B cell (primary cell): ENCODE data around the gene SERPINC1. TPM values are rescaled to one million over a fixed set of nuclear protein-coding genes. Genes with fewer than 3 reads are reported as not detected.

Experiments used
- ATAC-seq: fragments of 200-7000 bp; cut with Tn5 transposase; one replicate; pipeline ENCODE4 v1.10.0; 2021; ENCODE audit warnings: low read depth, mild to moderate bottlenecking, moderate number of reproducible peaks, moderate library complexity
- CTCF ChIA-PET: fragments of 350-600 bp; sonication (Branson Sonifier 250); formaldehyde crosslinking; loops from one replicate; lab custom pipeline; 2021; ENCODE audit warnings: antibody characterized with exemption, inconsistent platforms; lab: Charles Lee
- POLR2A ChIA-PET: fragments of 350-600 bp; sonication (Branson Sonifier 250); formaldehyde crosslinking; loops from one replicate; lab custom pipeline; 2021; ENCODE audit warnings: antibody characterized with exemption; lab: Charles Lee
- DNase-seq: peaks from one replicate; pipeline ENCODE4 v3.0.0; 2013
- H2AFZ ChIP-seq: 2 replicates; pipeline ENCODE4 v1.6.1; 2012; ENCODE audit warnings: mild to moderate bottlenecking, low read depth, low read length; ENCODE audit not compliant: insufficient read depth, poor library complexity, severe bottlenecking
- H3K27ac ChIP-seq, 2 donors: 1 replicate in 1 of 2; 2 replicates in 1 of 2; pipeline ENCODE4 v1.5.1; 2012 to 2013; ENCODE audit warnings: low read length in 2 of 2, mild to moderate bottlenecking in 2 of 2, moderate library complexity in 1 of 2
- H3K27me3 ChIP-seq, 4 experiments: fragments of 200-600 bp in 1 of 4; sonication (generic) in 1 of 4; replicated peaks in 1 of 4; 1 replicate in 2 of 4; 2 replicates in 2 of 4; pipeline versions ENCODE4 v1.6.1 to v1.7.0; 2013 to 2016; ENCODE audit warnings: low read length in 3 of 4, mild to moderate bottlenecking in 2 of 4, mixed read lengths in 1 of 4, moderate library complexity in 1 of 4; ENCODE audit not compliant: insufficient read depth in 4 of 4, control insufficient read depth in 3 of 4; ENCODE audit errors: control extremely low read depth in 1 of 4
- H3K36me3 ChIP-seq, 2 experiments: replicated peaks in 1 of 2; 1 replicate in 1 of 2; 2 replicates in 1 of 2; pipeline versions ENCODE4 v1.6.1 to v1.7.1; 2013; ENCODE audit warnings: low read length in 1 of 2; ENCODE audit not compliant: insufficient read depth in 2 of 2, control insufficient read depth in 1 of 2; ENCODE audit errors: control extremely low read depth in 1 of 2, extremely low read depth in 1 of 2
- H3K4me1 ChIP-seq, 2 donors: fragments of 200-600 bp in 1 of 2; sonication (generic) in 1 of 2; 1 replicate in 1 of 2; 2 replicates in 1 of 2; pipeline versions ENCODE4 v1.5.1 to v1.6.1; 2013 to 2017; ENCODE audit warnings: low read length in 2 of 2; ENCODE audit not compliant: control insufficient read depth in 2 of 2, insufficient read depth in 2 of 2
- H3K4me2 ChIP-seq: replicated peaks from 2 replicates; pipeline ENCODE3; 2012; ENCODE audit warnings: mild to moderate bottlenecking, low read depth, low read length; ENCODE audit not compliant: poor library complexity, severe bottlenecking
- H3K4me3 ChIP-seq, 5 experiments: fragments of 200-600 bp in 1 of 5; sonication (generic) in 1 of 5; 1 replicate in 3 of 5; 2 replicates in 2 of 5; pipeline versions ENCODE4 v1.5.1 to v1.7.0; 2011 to 2016; ENCODE audit warnings: low read length in 4 of 5, mild to moderate bottlenecking in 4 of 5, low read depth in 2 of 5, control low read depth in 1 of 5, moderate library complexity in 1 of 5; ENCODE audit not compliant: insufficient read depth in 1 of 5; ENCODE audit errors: control extremely low read depth in 1 of 5, extremely low read depth in 1 of 5
- H3K79me2 ChIP-seq: fragments of 200-600 bp; sonication (generic); one replicate; pipeline ENCODE4 v1.6.0; 2016; ENCODE audit warnings: low read length; ENCODE audit not compliant: control insufficient read depth, insufficient read depth
- H3K9ac ChIP-seq: fragments of 200-600 bp; sonication (generic); 2 replicates; pipeline ENCODE4 v1.6.1; 2017; ENCODE audit warnings: mild to moderate bottlenecking, low read length, moderate library complexity
- H3K9me3 ChIP-seq, 3 donors: one replicate each; pipeline versions ENCODE4 v1.6.1 to v1.7.1; 2013; ENCODE audit warnings: low read length in 2 of 3; ENCODE audit not compliant: control insufficient read depth in 2 of 3, insufficient read depth in 1 of 3; ENCODE audit errors: control extremely low read depth in 1 of 3
- H4K20me1 ChIP-seq: 2 replicates; pipeline ENCODE4 v1.6.0; 2012; ENCODE audit warnings: mild to moderate bottlenecking, low read length; ENCODE audit not compliant: insufficient read depth, control insufficient read depth, poor library complexity, severe bottlenecking
- H3K27ac Mint-ChIP-seq: one replicate; pipeline ENCODE4 v1.8.0; 2021; ENCODE audit warnings: mixed read lengths
- H3K27me3 Mint-ChIP-seq: one replicate; pipeline ENCODE4 v1.8.0; 2021; ENCODE audit warnings: mixed read lengths
- H3K4me1 Mint-ChIP-seq: one replicate; pipeline ENCODE4 v1.8.0; 2021; ENCODE audit warnings: mixed read lengths
- H3K4me3 Mint-ChIP-seq: one replicate; pipeline ENCODE4 v1.8.0; 2021; ENCODE audit warnings: mixed read lengths
- H3K9me3 Mint-ChIP-seq: one replicate; pipeline ENCODE4 v1.8.0; 2022; ENCODE audit warnings: mixed read lengths; ENCODE audit not compliant: insufficient read depth
- EZH2 ChIP-seq: IDR thresholded peaks from 2 replicates; pipeline ENCODE4 v1.6.1; 2012; ENCODE audit warnings: borderline replicate concordance, low read depth, mild to moderate bottlenecking, moderate library complexity, low read length; ENCODE audit not compliant: insufficient read depth, poor library complexity, severe bottlenecking
- WGBS: methylation state at CpG from one replicate; pipeline ENCODE4 v1.1.5; 2013; ENCODE audit warnings: missing lambda C conversion rate; ENCODE audit not compliant: insufficient coverage; 5-methylcytosine and 5-hydroxymethylcytosine counted together
- intact Hi-C: fragments of 100-400 bp; cut with micrococcal nuclease; formaldehyde crosslinking; loops from one replicate; pipeline ENCODE4 v1.10.0; 2022
- polyA plus RNA-seq: library from polyadenylated mRNA; depleted of rRNA; stranded (reverse); fragments of >200 nt; gene quantifications from 2 replicates; pipeline ENCODE4 v1.2.3, GENCODE V29; 2012
- total RNA-seq, 2 donors: library from RNA; stranded (reverse); fragments of 120-200 nt in 1 of 2; gene quantifications; 1 replicate in 1 of 2; 2 replicates in 1 of 2; pipeline versions ENCODE4 v1.2.3 to v1.2.4, GENCODE V29; 2013 to 2022
- TF ChIP-seq, protein P1 (sequence below): fragments of 200-600 bp; IDR thresholded peaks from one replicate; pipeline ENCODE4 v1.8.0; 2022; ENCODE audit warnings: antibody characterized with exemption, mild to moderate bottlenecking

SERPINC1 gene
- total and polyA plus RNA-seq, 2 donors (not counting 1 experiment from before 2014, with no cell fraction given): 0.12 TPM; not detected in 1

- TF ChIP-seq, protein P1, sequence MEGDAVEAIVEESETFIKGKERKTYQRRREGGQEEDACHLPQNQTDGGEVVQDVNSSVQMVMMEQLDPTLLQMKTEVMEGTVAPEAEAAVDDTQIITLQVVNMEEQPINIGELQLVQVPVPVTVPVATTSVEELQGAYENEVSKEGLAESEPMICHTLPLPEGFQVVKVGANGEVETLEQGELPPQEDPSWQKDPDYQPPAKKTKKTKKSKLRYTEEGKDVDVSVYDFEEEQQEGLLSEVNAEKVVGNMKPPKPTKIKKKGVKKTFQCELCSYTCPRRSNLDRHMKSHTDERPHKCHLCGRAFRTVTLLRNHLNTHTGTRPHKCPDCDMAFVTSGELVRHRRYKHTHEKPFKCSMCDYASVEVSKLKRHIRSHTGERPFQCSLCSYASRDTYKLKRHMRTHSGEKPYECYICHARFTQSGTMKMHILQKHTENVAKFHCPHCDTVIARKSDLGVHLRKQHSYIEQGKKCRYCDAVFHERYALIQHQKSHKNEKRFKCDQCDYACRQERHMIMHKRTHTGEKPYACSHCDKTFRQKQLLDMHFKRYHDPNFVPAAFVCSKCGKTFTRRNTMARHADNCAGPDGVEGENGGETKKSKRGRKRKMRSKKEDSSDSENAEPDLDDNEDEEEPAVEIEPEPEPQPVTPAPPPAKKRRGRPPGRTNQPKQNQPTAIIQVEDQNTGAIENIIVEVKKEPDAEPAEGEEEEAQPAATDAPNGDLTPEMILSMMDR: no peak
- TF ChIP-seq EZH2: no peak
- intact Hi-C loops: no loop called here
- Histone ChIP-seq H3K9ac (no peak overlapping the region), H2AFZ (no peak overlapping the region), H3K27ac (no peak overlapping the region), H3K4me3 (no peak overlapping the region), H3K36me3 (no peaks in the 10 kb centered on the region), H3K4me1 (no peaks in the 10 kb centered on the region), H3K9me3 (no peaks in the 10 kb centered on the region), H3K27me3 (no peaks in the 10 kb centered on the region), H3K4me2 (no peak overlapping the region), H4K20me1 (no peaks in the 10 kb centered on the region), H3K79me2 (no peaks in the 10 kb centered on the region)
- Mint-ChIP-seq H3K27ac (no peak overlapping the region), H3K4me1 (peaks cover 2% of the 10 kb centered on the region), H3K27me3 (no peaks in the 10 kb centered on the region), H3K9me3 (no peaks in the 10 kb centered on the region), H3K4me3 (no peak overlapping the region)
- WGBS: 77% methylated on average over 3 of the region's 6 CpGs
- CTCF ChIA-PET: interaction anchor here (0.6 kb wide), 1 partner anchor 484 kb away, joined by 3 read pairs; no protein-coding TSS in a partner anchor
- DNase-seq (no peak), ATAC-seq (no peak)
- POLR2A ChIA-PET: no interaction called here
Measured at GRCh38 chr1:173903827-173904531, 13.1 kb downstream of the SERPINC1 start.

- ChIA-PET POLR2A (no interaction called here), CTCF (no interaction called here)
- Histone ChIP-seq H3K79me2 (peaks cover 5% of the 10 kb centered on the region), H3K4me2 (no peak overlapping the region), H3K9ac (no peak overlapping the region), H3K4me1 (peaks cover 0 to 10% of the 10 kb centered on the region in 2 donors), H3K27ac (no peak overlapping the region), H3K36me3 (peaks cover 0 to 2% of the 10 kb centered on the region in 2 experiments), H4K20me1 (no peaks in the 10 kb centered on the region), H3K27me3 (no peaks in the 10 kb centered on the region), H3K4me3 (no peak overlapping the region), H2AFZ (no peak overlapping the region), H3K9me3 (no peaks in the 10 kb centered on the region)
- 34% methylated on average over 2 of the region's 3 CpGs for WGBS
- no peak overlapping the region for H3K27ac Mint-ChIP-seq
- TF ChIP-seq EZH2: no peak
- TF ChIP-seq, protein P1: no peak
- DNase-seq (no peak), ATAC-seq (no peak)
- no peak overlapping the region for H3K4me3 Mint-ChIP-seq
- peaks cover 14% of the 10 kb centered on the region for H3K4me1 Mint-ChIP-seq
- intact Hi-C loops: no loop called here
- no peaks in the 10 kb centered on the region for H3K9me3 Mint-ChIP-seq
- no peaks in the 10 kb centered on the region for H3K27me3 Mint-ChIP-seq
Measured at GRCh38 chr1:173900992-173901391, 16.1 kb downstream of the SERPINC1 start.
